ENCODE measurements around the gene MYH10. TPM values are rescaled to one million over a fixed set of nuclear protein-coding genes. Genes with fewer than 3 reads are reported as not detected.

MYH10 gene
- total RNA-seq, 1 experiment from 2014 or later, result 251 TPM

DNA sequence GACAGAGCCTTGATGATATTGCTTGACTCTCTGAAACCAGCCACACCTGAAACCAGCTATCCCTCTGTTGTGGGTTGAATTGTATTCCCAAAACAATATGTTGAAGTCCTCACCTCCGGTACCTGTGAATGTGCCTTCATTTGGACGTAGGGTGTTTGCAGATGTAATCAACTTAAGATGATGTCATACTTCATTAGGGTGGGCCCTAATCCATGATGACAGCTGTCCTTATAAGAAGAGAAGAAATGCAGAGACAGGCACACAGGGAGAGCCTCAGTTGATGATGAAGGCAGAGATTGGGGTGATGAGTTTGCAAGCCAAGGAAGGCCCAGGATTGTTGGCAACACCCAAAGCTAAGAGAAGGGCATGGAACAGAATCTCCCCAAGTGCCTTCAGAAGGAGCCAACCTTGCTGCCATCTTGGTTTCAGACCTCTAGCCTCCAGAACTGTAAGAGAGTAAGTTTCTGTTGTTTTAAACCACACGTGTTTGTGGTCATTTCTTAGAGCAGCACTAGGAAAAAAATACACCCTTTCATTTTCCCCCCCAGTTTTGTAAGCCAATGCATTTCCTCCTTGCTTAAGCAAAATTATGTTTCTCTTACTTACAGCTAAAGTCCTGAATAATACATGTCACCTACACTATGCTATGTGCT lies 29.4 kb upstream of the MYH10 start:
- Histone ChIP-seq H2BK120ac (ENCODE audit: low read depth, low read length, poor library complexity, severe bottlenecking) (no peak overlapping the region), H3K27me3 (ENCODE audit: insufficient read depth, low read length) (no peaks in the 10 kb centered on the region), H2BK5ac (ENCODE audit: insufficient read length, low read length) (no peak overlapping the region), H3K4ac (ENCODE audit: low read depth, low read length) (no peak overlapping the region), H3K23me2 (ENCODE audit: insufficient read length, low read depth, low read length, poor library complexity, severe bottlenecking) (no peaks in the 10 kb centered on the region), H3K79me2 (ENCODE audit: insufficient read depth, low read length) (no peaks in the 10 kb centered on the region), H4K91ac (ENCODE audit: insufficient read length, low read depth, low read length) (no peak overlapping the region), H4K8ac (replicated peaks; ENCODE audit: insufficient read length, low read depth, low read length) (no peak overlapping the region), H2BK15ac (ENCODE audit: low read depth, low read length) (no peak overlapping the region), H3K9ac (ENCODE audit: extremely low read depth, insufficient read length, low read length) (no peak overlapping the region), H3K14ac (ENCODE audit: insufficient read depth, low read length) (no peak overlapping the region), H3K23ac (ENCODE audit: insufficient read length, low read depth, low read length) (no peak overlapping the region), H2BK20ac (ENCODE audit: low read depth, low read length, poor library complexity, severe bottlenecking) (no peak overlapping the region), H3K27ac (ENCODE audit: insufficient read length, low read depth, low read length) (no peak overlapping the region), H2BK12ac (ENCODE audit: insufficient read length, low read depth, low read length) (no peak overlapping the region), H3K18ac (ENCODE audit: insufficient read length, low read depth, low read length) (no peak overlapping the region), H3K9me3 (ENCODE audit: control insufficient read depth, low read depth, low read length) (no peaks in the 10 kb centered on the region), H3T11ph (ENCODE audit: low read length) (no peak overlapping the region), H3K56ac (ENCODE audit: insufficient read length, low read depth, low read length) (no peak overlapping the region), H3K79me1 (ENCODE audit: insufficient read depth, low read depth, low read length, poor library complexity, severe bottlenecking) (no peaks in the 10 kb centered on the region), H3K4me1 (ENCODE audit: insufficient read depth, low read length) (no peaks in the 10 kb centered on the region), H3K4me2 (ENCODE audit: insufficient read depth, insufficient read length, low read length) (no peak overlapping the region), H2AK5ac (ENCODE audit: insufficient read length, low read length) (no peak overlapping the region), H4K5ac (ENCODE audit: insufficient read length, low read depth, low read length) (no peak overlapping the region), H4K20me1 (ENCODE audit: control insufficient read depth, insufficient read depth, insufficient read length) (no peaks in the 10 kb centered on the region), H2AFZ (ENCODE audit: low read length) (no peak overlapping the region)
- no peak for DNase-seq
- TF ChIP-seq, protein P1, sequence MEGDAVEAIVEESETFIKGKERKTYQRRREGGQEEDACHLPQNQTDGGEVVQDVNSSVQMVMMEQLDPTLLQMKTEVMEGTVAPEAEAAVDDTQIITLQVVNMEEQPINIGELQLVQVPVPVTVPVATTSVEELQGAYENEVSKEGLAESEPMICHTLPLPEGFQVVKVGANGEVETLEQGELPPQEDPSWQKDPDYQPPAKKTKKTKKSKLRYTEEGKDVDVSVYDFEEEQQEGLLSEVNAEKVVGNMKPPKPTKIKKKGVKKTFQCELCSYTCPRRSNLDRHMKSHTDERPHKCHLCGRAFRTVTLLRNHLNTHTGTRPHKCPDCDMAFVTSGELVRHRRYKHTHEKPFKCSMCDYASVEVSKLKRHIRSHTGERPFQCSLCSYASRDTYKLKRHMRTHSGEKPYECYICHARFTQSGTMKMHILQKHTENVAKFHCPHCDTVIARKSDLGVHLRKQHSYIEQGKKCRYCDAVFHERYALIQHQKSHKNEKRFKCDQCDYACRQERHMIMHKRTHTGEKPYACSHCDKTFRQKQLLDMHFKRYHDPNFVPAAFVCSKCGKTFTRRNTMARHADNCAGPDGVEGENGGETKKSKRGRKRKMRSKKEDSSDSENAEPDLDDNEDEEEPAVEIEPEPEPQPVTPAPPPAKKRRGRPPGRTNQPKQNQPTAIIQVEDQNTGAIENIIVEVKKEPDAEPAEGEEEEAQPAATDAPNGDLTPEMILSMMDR (conservative IDR thresholded peaks at IDR 0.05), result no peak
- Mint-ChIP-seq H3K27ac (no peak overlapping the region), H3K36me3 (ENCODE audit: insufficient read depth in 1 of 3, low read depth in 3 of 3) (peaks cover 0 to 5% (median 0%) of the 10 kb centered on the region in 3 experiments; a peak in 2 of 7 replicates), H3K9me3 (peaks cover 10 to 12% of the 10 kb centered on the region in 2 experiments), H3K27me3 (ENCODE audit: low read depth) (peaks cover 35% of the 10 kb centered on the region), H3K4me1 (peaks cover 2 to 4% of the 10 kb centered on the region in 2 experiments; a peak in 3 of 4 replicates), H3K4me3 (no peak overlapping the region)
- WGBS (ENCODE audit: extremely low coverage, insufficient read length, low lambda C conversion rate), result no CpG with 5 or more reads among the region's 3 CpGs
